C4-2B (cell line): Measurements from ENCODE around the gene FRMD8.

ENCODE experiments used
- ZFX ChIP-seq: fragments of 450-650 bp; IDR thresholded peaks from 2 replicates; pipeline ENCODE4 v1.6.1; 2017
- TF ChIP-seq, protein P1 (sequence below): fragments of 450-650 bp; conservative IDR thresholded peaks from 2 replicates; pipeline ENCODE4 v1.5.1; 2017; ENCODE audit warnings: mild to moderate bottlenecking

DNA sequence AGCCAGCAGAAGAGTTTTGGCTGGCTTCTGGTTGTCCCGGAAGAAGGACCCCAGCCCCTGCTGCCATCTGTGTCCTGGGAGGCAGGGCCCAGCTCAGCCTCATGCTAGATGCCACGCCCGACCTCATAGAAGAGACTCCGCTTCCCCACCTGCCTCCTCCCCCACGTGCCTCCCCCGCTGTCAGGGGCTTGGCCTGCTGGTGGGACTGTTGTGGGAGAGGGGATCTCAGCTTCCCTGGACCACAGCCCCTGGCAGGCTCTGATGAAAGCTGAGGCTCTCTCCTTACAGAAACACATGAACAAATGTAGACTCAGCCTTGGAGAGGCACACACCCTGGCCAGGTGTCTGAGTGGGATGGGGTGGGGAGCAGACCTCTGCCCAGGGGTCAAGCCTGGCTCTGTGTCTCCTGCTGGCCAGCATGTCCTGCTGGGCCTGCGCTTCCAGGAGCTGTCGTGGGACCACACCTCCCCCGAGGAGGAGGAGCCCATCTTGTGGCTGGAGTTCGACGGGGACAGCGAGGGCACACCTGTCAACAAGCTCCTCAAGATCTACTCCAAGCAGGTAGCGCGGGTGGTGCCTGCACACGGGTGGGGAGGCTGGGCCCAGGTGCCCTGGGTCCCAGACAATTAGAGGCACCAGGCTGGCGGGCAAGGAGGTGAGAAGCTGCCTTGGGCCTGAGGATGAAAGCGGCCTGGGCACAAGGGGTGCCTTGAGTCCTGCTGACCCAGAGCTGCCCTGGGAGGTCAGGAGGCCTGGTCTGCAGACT is 14.1 kb downstream of the FRMD8 start:
- TF ChIP-seq, protein P1, sequence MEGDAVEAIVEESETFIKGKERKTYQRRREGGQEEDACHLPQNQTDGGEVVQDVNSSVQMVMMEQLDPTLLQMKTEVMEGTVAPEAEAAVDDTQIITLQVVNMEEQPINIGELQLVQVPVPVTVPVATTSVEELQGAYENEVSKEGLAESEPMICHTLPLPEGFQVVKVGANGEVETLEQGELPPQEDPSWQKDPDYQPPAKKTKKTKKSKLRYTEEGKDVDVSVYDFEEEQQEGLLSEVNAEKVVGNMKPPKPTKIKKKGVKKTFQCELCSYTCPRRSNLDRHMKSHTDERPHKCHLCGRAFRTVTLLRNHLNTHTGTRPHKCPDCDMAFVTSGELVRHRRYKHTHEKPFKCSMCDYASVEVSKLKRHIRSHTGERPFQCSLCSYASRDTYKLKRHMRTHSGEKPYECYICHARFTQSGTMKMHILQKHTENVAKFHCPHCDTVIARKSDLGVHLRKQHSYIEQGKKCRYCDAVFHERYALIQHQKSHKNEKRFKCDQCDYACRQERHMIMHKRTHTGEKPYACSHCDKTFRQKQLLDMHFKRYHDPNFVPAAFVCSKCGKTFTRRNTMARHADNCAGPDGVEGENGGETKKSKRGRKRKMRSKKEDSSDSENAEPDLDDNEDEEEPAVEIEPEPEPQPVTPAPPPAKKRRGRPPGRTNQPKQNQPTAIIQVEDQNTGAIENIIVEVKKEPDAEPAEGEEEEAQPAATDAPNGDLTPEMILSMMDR: no peak
- TF ChIP-seq ZFX: no peak
